ENCODE results near the gene ZBED2.
"Not testable (repeated sequence)": the region's sequence is repeated elsewhere in the genome, so short reads cannot be mapped to it uniquely, and the experiment has no call there.

Gene ZBED2

GRCh38 chr3:111595232-111595631, at the start of gene ZBED2:
ZBED2 (minus strand) TSS chr3:111595346; CDS start chr3:111594201, 1,145 bp downstream.
- no peak for DNase-seq

- DNase-seq, result no peak
These were observed 44.2 kb upstream of the ZBED2 start for GRCh38 chr3:111639316-111639715.

- no peak for DNase-seq
These were observed 41.3 kb upstream of the ZBED2 start for GRCh38 chr3:111636366-111636885.

- DNase-seq, result no peak
These were observed 40.3 kb upstream of the ZBED2 start for GRCh38 chr3:111635403-111635802.

GRCh38 chr3:111630638-111631037, 35.5 kb upstream of the ZBED2 start:
- DNase-seq, result not testable (repeated sequence)

- not testable (repeated sequence) for DNase-seq
These were observed 33.9 kb upstream of the ZBED2 start for GRCh38 chr3:111629018-111629417.

GRCh38 chr3:111627092-111627491, 31.9 kb upstream of the ZBED2 start:
- no peak for DNase-seq

GRCh38 chr3:111621535-111621934, 26.4 kb upstream of the ZBED2 start:
- no peak for DNase-seq

- DNase-seq, result no peak
These were observed 24.7 kb upstream of the ZBED2 start for GRCh38 chr3:111619833-111620232.

- DNase-seq, result peak in 1 of 2 donors; percentile 3
These were observed 23.8 kb upstream of the ZBED2 start for GRCh38 chr3:111618945-111619344.

GRCh38 chr3:111617912-111618601, 22.9 kb upstream of the ZBED2 start:
- DNase-seq, result no peak

- DNase-seq, result no peak
These were observed 22.3 kb upstream of the ZBED2 start for GRCh38 chr3:111617406-111617805.

GRCh38 chr3:111616417-111617105, 21.4 kb upstream of the ZBED2 start:
- no peak for DNase-seq

- no peak for DNase-seq
These were observed 20.7 kb upstream of the ZBED2 start for GRCh38 chr3:111615880-111616279.

- DNase-seq, result no peak
These were observed 18.1 kb upstream of the ZBED2 start for GRCh38 chr3:111613294-111613693.

GRCh38 chr3:111610612-111611054, 15.5 kb upstream of the ZBED2 start:
- DNase-seq, result no peak

GRCh38 chr3:111610189-111610588, 15.0 kb upstream of the ZBED2 start:
- DNase-seq, result no peak

GRCh38 chr3:111609700-111610099, 14.6 kb upstream of the ZBED2 start:
- DNase-seq, result no peak

GRCh38 chr3:111608383-111608782, 13.2 kb upstream of the ZBED2 start:
- no peak for DNase-seq

- no peak for DNase-seq
These were observed 12.2 kb upstream of the ZBED2 start for GRCh38 chr3:111607240-111607920.

- no peak for DNase-seq
These were observed 10.3 kb upstream of the ZBED2 start for GRCh38 chr3:111605493-111605892.

GRCh38 chr3:111605018-111605417, 9.9 kb upstream of the ZBED2 start:
- no peak for DNase-seq

GRCh38 chr3:111604119-111604518, 9.0 kb upstream of the ZBED2 start:
- no peak for DNase-seq

- DNase-seq, result no peak
These were observed 8.5 kb upstream of the ZBED2 start for GRCh38 chr3:111603679-111604078.

Data from inflammatory macrophage treated with lipopolysaccharide for 1 hour (primary cell).